Measurements from ENCODE around the gene TTC7B.

Gene TTC7B

DNA sequence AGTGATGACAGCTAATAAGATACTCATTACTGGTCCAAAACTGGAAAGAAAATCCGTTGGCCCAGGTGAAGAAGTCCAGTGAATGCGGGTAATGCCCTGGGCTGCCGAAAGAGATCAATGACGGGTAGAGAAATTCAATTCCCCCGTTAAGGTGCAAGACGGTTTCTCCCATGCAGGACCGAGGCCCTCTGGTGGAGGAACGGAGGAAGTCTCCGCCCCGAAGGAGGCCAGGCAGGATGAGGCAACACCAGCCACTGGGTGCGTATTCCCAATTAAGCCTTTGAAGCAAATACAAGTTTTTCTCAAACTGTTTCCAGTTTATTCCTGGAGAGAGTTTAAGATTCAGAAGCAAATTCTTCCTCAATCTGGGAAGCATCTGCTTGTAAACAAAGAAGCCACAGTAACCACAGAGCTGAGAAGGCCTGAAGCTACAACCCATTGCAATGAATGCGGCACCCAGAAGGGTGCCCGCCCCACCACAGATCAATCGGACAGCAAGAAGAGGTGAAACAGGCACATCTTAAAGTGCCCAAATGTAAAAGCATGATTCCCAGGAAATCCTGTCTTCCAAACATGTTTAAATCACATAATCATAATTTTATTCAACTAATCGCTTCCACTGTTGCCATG is 118.5 kb downstream of the TTC7B start:
- peak; percentile 49 for DNase-seq

DNA sequence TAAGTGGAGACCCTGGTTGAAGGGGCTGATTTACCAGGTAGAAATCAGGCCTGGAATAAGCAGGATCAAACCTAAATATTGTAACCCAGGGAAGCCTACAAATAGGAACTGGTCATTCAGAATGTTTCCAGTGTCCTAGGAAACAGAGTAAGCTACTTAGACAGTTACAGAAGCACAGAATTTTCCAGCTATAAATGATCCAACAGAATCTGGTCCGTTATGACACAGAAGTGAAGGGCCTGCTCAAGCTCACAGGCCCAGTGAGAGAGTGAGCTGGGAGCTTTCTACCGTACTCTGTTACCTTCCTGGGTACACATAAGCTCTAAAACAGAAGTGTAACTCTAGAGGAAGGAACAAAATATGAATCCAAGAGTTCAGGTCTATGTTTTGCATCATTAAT is 119.1 kb downstream of the TTC7B start:
- DNase-seq, result no peak

- DNase-seq, result no peak
These were observed 119.5 kb downstream of the TTC7B start for GRCh38 chr14:90696720-90697119.

GRCh38 chr14:90695997-90696660 is 120.1 kb downstream of the TTC7B start:
- no peak for DNase-seq

- DNase-seq, result no peak
These were observed 122.8 kb downstream of the TTC7B start for GRCh38 chr14:90693413-90693812.

GRCh38 chr14:90692826-90693225 is 123.4 kb downstream of the TTC7B start:
- no peak for DNase-seq

DNA sequence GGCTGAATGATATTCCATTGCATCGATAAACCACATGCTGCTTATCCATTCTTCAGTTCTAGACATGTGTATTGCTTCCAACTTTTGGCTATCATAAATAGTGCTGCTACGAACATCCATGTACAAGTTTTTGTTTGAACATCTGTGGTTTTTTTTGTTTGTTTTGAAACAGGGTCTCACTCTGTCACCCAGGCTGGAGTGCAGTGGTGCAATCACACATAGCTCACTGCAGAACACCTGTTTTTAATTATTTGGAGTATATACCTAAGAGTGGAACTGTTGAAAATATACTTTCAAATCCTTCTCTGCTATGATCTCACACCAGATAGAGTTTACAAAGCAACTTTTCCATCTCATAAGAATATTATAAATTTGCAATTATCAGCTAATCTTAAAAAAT is 124.2 kb downstream of the TTC7B start:
- DNase-seq, result no peak

GRCh38 chr14:90691627-90692026 is 124.6 kb downstream of the TTC7B start:
- DNase-seq, result no peak

DNA sequence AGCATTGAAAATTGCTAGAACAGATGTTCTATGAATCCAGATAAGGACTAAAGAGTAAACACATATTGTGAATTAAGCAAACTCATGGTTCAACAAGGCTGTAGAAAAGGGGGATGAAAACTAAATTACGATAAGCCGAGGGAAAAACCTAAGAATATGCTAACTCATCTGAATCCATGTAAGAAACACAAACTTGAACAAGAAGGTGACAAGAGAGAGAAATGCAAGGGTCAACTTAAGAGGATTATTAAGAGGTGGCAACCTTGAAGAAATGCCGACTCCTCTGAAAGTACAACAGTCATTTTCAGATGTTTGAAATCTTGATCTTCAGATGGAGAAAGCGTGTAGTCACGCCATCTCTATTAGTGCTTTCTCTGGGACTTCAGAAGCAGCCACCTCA is 128.6 kb downstream of the TTC7B start:
- DNase-seq, result no peak

DNA sequence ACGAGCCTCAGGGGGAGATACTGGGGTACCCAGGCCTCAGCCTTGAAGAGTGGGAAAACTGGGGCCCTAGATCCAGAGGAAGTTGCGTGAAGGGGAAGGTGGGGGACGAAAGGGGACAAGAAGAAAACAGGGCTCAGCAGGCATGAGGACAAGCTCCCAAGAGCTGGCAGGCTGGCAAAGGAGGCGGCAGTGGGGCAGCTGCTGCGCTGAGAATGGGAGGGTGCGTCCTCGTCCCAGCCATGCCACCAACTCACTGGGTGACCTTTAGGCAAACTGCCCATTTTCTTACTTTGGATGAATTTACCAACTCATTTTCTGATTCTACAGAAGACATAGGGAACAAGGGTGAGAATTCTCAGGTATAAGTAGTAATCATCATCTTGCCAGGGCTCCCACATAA is 133.6 kb downstream of the TTC7B start:
- no peak for DNase-seq

- DNase-seq, result no peak
These were observed 134.3 kb downstream of the TTC7B start for GRCh38 chr14:90681929-90682328.

GRCh38 chr14:90678846-90679362 is 137.3 kb downstream of the TTC7B start:
- no peak for DNase-seq

DNA sequence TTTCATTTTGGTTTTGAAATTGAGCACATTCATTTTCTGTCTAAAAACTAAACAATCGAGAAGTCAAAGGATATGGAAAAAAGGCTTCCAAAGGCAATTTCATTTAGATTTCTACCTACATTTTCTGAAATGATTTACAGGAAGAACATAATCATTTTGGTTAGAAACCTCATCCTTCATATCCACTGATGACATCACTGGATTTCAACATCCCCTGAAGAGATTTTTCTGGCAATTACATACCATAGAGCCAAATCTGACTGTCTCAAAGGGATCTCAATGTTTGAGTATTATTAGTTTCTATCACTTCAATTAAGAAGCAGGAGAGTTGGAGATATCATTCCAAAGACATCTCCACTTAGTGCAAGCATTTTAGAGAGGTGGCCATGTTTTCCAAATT is 137.8 kb downstream of the TTC7B start:
- DNase-seq, result no peak

GRCh38 chr14:90677484-90678050 is 138.7 kb downstream of the TTC7B start:
- no peak for DNase-seq

DNA sequence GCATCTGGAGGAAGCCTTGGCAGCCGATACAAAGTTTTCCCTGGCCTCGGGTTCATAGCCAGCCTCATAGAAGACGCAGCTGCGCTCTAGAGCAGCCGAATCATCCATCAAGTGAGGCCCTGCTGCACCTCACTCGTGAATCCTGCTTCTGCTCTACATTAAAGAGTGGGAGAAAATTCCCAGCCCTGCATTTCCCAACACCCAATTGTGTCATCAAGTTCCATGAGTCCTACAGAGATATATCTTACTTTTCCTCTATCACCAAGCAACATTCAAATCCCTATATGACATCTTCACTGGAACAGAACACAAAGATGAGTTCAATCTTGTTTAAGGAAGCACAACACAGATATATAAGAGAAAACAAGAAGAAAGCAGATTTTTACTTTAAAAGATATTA is 139.3 kb downstream of the TTC7B start:
- no peak for DNase-seq

- no peak for DNase-seq
These were observed 139.9 kb downstream of the TTC7B start for GRCh38 chr14:90676356-90676755.

DNA sequence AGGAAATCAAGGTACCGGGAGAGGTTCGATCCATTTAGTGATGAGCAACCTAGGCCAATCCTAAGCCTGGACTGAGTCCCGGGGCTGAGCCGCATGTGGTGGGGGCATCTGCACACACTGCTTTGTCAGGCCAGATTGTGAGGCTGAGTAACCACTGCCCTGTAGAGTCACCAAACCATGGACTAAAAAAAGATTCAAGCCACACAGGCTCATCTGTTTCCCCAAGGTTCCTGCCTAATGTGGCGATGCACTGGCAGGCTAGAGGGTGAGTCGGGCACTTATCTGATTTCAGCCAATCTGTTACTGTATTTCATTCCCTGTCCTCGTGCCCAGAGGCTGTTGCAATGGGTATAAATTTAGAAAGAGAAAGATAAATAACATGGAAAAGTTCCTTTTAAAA is 140.8 kb downstream of the TTC7B start:
- no peak for DNase-seq

GRCh38 chr14:90674716-90675115 is 141.5 kb downstream of the TTC7B start:
- DNase-seq, result no peak

- DNase-seq, result no peak
These were observed 142.1 kb downstream of the TTC7B start for GRCh38 chr14:90674043-90674670.

DNA sequence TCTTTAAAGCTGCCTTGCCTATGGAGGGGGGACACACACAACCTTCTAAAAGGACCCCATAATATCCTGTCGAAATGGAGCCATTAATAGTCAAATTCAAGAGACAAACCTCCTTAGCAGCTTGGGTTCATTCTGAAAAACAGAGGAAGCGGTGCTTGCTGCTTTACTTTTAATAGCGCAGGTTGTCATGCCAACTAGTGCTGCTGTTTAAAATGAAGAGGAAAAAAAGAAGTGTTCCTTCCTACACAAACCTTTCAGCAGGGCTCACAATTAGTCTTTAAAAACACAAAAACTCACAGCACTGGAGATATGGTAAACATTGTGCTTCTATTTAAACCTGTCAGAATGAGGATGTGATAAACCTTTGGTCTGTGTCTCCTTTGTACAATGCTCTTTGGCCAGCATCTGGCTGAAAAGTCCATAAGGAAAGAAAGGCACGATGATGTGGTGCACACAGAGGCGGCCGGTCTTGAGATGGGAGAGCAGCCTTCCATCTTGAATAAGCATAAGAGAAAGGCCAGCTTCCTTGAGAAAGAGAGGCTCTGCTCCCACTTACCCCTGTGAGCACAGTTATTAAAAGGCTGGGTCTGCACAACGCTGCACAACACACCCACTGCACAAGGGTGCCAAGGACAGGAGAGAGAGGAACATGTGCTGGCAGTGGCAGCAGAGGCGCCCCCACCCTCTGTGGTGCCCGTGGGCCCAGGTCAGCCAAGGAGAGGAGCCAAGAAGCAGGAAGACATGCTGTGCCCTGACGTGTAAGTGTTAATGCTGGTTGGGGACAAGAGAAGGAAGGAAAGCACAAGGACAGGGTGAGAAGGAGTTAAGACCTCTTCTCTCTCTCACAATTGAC is 144.6 kb downstream of the TTC7B start:
- DNase-seq, result no peak

DNA sequence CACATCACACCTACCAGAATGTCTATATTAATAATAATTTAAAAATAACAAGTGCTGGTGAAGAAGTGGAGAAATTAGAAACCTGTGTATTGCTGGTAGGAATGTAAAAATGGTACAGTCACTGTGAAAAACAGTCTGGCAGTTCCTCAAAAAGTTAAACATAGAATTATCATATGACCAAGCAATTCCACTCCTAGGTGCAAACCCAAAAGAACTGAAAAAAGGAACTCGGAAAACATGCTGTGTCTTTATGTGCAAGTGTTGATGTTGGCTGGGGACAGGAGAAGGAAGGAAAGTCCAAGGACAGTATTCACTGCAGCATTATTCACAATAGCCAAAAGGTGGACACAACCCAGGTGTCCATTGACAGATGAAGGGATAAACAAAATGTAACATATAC is 146.5 kb downstream of the TTC7B start:
- DNase-seq, result no peak

- DNase-seq, result no peak
These were observed 149.7 kb downstream of the TTC7B start for GRCh38 chr14:90666571-90666970.
